Large intestine (tissue), 3 donors: ENCODE data around the gene KRAS. TPM values are rescaled to one million over a fixed set of nuclear protein-coding genes. Genes with fewer than 3 reads are reported as not detected.
A peak's percentile ranks its signal among the peaks of the same experiment; 100 is the strongest.

ENCODE experiments used
- DNase-seq, 2 donors: peaks; one replicate each; pipeline versions ENCODE4 v3.0.0 to v3.0.0-alpha.2; 2013
- H3K27ac ChIP-seq: one replicate; pipeline ENCODE4 v1.5.1; 2013; ENCODE audit warnings: low read length
- H3K27me3 ChIP-seq: 2 replicates; pipeline ENCODE4 v1.6.1; 2013; ENCODE audit warnings: low read length; ENCODE audit not compliant: control insufficient read depth, insufficient read depth
- H3K36me3 ChIP-seq: 2 replicates; pipeline ENCODE4 v1.6.1; 2013; ENCODE audit warnings: low read length; ENCODE audit not compliant: control insufficient read depth, insufficient read depth
- H3K4me1 ChIP-seq: one replicate; pipeline ENCODE4 v1.6.1; 2013; ENCODE audit warnings: low read length; ENCODE audit not compliant: control insufficient read depth, insufficient read depth
- H3K4me3 ChIP-seq: one replicate; pipeline ENCODE4 v1.5.1; 2013; ENCODE audit warnings: low read length
- H3K9me3 ChIP-seq: one replicate; pipeline ENCODE4 v1.6.1; 2013; ENCODE audit warnings: mild to moderate bottlenecking, low read depth, low read length, moderate library complexity; ENCODE audit not compliant: control insufficient read depth
- WGBS: methylation state at CpG from one replicate; pipeline ENCODE4 v1.1.5; 2013; ENCODE audit warnings: low lambda C conversion rate; ENCODE audit not compliant: insufficient coverage; 5-methylcytosine and 5-hydroxymethylcytosine counted together
- polyA plus RNA-seq: library from polyadenylated mRNA; unstranded; fragments of 120-200 nt; gene quantifications from one replicate; pipeline ENCODE4 v1.2.1, GENCODE V29; 2013

KRAS gene
- polyA plus RNA-seq, 1 donor: 37.3 TPM

DNA sequence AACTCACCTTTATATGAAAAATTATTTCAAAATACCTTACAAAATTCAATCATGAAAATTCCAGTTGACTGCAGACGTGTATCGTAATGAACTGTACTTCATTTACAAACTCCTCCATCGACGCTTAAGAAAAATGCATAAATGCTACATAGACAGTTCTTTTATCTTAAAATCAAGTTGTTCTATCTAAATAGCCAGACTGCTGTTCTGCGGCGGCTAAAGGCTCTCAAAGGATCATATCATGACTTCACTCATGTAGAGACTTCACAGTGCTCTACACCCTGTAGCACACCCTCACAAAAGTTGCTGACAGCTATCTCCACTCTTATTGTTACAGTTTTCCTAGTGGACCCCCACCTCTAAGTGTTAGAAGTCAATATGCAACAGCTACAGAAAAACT, 5.2 kb downstream of the KRAS start:
- no peak overlapping the region for H3K4me3 ChIP-seq
- 93% methylated on average over 3 of the region's 6 CpGs for WGBS
- peaks cover 6% of the 10 kb centered on the region for H3K4me1 ChIP-seq
- DNase-seq: no peak
- H3K9me3 ChIP-seq: no peaks in the 10 kb centered on the region
- H3K27me3 ChIP-seq: no peaks in the 10 kb centered on the region
- H3K27ac ChIP-seq: no peak overlapping the region
- H3K36me3 ChIP-seq: peaks cover 7% of the 10 kb centered on the region

DNA sequence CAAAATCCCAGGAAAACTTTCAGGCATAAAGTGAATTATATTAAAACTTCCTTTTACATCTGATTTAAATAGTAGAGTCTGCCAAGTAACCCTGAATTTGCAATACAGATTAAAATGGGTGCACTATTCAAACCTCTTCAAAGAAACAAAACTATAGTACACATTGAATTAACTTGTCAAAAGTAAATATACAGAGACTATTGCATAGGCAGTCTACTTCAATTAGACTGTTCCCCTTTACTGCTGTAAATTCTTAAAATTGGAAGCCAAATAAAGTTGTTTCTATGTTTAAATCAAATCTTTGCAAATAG, 7.1 kb downstream of the KRAS start:
- Histone ChIP-seq H3K36me3 (peaks cover 7% of the 10 kb centered on the region), H3K4me1 (peaks cover 6% of the 10 kb centered on the region), H3K27me3 (no peaks in the 10 kb centered on the region), H3K9me3 (no peaks in the 10 kb centered on the region), H3K27ac (peak overlapping the region; percentile 95), H3K4me3 (no peak overlapping the region)
- no peak for DNase-seq

DNA sequence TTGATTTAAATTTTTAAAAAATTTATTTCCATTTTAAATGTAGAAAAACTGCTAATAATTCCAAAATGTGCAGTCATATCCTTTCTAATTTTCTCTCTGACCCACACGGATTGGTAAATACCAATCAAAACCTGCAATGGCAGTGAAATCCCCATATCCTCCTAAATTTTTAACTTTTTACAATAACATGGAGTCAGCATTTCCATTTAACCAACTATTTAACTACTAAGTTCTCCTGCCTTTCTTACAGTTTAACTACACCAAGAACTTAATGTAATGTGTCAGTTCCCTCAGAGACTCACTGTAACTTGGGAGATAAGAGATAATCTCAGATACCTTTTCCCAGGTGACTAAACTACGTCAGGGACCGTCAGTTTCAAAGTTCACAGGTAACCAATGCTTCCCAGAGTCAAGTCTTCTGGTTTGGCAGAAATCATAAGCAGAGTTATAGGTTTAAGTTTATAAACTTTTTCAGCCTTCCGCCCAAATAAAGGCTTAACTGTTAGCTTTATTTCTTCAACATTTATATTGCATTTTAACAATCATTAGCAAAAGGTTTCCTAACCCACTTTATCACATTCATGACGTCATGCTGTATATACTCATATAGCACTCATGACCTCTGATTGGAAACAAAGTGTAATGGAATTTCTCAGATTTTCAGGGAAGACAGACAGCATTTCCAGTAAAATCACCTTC, 7.6 kb downstream of the KRAS start:
- peak; percentile 80 to 93 for DNase-seq
- H3K4me3 ChIP-seq: no peak overlapping the region
- no CpG with 5 or more reads among the region's 5 CpGs for WGBS
- H3K36me3 ChIP-seq: peaks cover 7% of the 10 kb centered on the region
- H3K9me3 ChIP-seq: no peaks in the 10 kb centered on the region
- H3K27ac ChIP-seq: peak overlapping the region; percentile 95
- no peaks in the 10 kb centered on the region for H3K27me3 ChIP-seq
- H3K4me1 ChIP-seq: peaks cover 6% of the 10 kb centered on the region

DNA sequence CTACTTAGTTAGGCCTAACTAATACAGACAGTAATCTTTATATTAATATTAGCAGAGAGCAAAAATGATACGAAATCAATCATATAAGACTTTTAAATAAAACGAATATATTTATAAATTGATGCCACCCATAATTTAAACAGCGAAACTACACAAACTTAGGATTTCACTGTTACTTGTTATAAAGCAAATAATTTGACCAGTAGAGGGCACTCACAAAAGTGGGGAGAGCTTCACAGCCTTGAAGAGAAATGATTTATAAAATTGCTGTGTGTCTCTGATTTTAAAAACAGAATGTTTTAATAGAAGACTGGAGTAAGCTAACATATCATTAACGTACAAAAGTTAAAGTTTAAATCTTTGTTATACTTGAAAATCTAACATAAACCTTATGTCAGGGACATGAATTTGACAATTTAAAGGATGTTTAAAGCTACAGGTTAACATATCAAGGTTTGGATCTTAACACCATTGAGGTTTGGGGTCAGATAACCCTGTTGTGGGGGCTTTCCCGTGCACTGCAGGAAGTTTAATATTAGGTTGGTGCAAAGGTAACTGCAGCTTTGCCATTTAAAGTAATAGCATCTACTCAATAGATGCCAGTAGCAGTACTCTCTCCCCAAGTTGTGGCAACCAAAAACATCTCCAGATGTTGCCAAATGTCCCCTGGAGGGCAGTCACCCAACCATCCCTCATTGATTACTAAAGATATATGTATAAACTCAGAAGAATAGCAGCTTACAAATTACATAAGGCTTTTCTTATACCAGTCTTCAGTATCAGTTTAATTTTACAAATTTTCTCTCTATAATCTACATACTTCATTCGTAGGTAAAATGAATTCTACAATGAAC, 9.3 kb downstream of the KRAS start:
- WGBS: 94% methylated on average over 2 of the region's 6 CpGs
- Histone ChIP-seq H3K4me3 (no peak overlapping the region), H3K9me3 (no peaks in the 10 kb centered on the region), H3K27me3 (no peaks in the 10 kb centered on the region), H3K27ac (no peak overlapping the region), H3K4me1 (peaks cover 6% of the 10 kb centered on the region), H3K36me3 (peaks cover 11% of the 10 kb centered on the region)
- peak in 1 of 2 donors; percentile 29 for DNase-seq

DNA sequence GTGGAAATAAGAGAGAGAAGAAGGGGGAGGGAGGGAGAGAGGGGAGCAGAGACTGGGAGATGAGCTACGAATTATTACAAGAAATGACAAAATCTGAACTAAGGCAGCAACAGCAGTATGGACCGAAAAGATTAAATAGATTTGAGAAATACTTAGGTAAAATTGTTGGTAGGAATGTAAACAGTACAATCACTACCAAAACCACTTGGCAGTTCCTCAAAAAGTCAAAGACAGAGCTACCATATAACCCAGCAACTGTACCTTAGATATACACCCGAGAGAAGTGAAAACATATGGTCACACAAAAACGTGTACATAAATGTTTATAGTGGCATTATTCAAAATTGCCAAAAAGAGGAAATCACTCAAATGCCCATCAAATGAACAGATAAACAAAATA, 14.1 kb downstream of the KRAS start:
- no peaks in the 10 kb centered on the region for H3K27me3 ChIP-seq
- WGBS: 100% methylated on average over 1 of the region's 4 CpGs
- H3K4me3 ChIP-seq: no peak overlapping the region
- peaks cover 13% of the 10 kb centered on the region for H3K36me3 ChIP-seq
- DNase-seq: no peak
- no peak overlapping the region for H3K27ac ChIP-seq
- H3K4me1 ChIP-seq: no peaks in the 10 kb centered on the region
- no peaks in the 10 kb centered on the region for H3K9me3 ChIP-seq

DNA sequence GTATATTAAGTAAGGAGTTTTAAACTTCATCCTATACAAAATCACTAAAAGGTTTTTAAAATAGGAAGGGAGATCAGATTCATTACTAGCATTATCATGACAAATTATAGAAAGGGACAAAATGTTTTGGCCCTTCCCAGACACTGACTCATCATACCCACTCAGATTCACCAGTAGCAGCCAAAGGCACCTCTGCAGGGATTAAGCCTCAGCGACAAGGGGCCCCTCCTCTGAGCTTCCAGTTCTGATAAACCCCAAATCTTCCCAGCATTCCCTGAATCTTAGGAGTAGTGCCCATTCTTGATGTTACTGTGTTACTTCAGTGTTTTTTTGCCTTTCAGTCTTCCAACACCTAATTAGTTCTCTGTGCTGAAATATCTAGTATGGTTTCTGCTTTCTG, 14.5 kb downstream of the KRAS start:
- Histone ChIP-seq H3K27ac (no peak overlapping the region), H3K4me1 (no peaks in the 10 kb centered on the region), H3K4me3 (no peak overlapping the region), H3K27me3 (no peaks in the 10 kb centered on the region), H3K36me3 (peaks cover 13% of the 10 kb centered on the region), H3K9me3 (no peaks in the 10 kb centered on the region)
- DNase-seq: no peak
- WGBS: no CpG with 5 or more reads among the region's 1 CpG

DNA sequence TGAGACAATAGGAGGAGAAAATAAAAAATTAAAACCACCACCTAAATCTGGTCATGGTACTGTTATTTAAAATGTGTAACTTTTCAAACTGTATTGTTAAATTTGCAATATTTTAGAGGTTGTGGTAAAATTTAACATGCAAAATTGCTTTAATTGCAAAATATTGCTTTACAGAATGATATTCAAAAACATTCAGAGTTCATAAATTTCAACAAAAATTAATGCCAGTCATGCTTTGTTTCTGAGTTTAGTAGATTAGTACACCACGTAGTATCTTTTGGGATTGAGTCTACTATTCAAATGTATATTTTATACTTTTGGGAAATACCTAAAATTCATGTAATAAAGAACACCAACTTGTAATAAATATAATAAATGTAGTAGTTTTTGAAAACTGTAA, 37.4 kb downstream of the KRAS start:
- no peaks in the 10 kb centered on the region for H3K9me3 ChIP-seq
- no peaks in the 10 kb centered on the region for H3K4me1 ChIP-seq
- H3K4me3 ChIP-seq: no peak overlapping the region
- no peak for DNase-seq
- peaks cover 11% of the 10 kb centered on the region for H3K36me3 ChIP-seq
- no peak overlapping the region for H3K27ac ChIP-seq
- 100% methylated on average over 1 of the region's 1 CpG for WGBS
- H3K27me3 ChIP-seq: no peaks in the 10 kb centered on the region

DNA sequence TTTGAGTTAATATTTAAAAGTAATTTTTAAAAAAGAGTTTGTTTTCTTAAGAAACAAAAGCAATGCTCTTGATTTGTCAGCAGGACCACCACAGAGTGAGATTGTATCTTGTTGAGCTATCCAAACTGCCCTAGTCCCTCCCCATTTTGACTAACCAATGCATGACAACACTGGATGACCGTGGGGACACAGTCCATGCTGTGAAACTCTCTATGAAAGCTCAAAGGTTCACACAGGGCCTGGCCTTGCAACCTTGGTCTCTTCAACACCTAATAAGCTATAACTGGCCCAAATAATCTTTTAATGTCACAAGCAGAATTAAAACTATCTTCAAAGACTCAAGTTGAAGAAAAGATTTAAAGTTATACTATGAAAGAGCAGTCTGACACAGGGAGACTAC, 42.2 kb downstream of the KRAS start:
- WGBS: no CpG with 5 or more reads among the region's 1 CpG
- H3K4me1 ChIP-seq: peaks cover 4% of the 10 kb centered on the region
- no peaks in the 10 kb centered on the region for H3K27me3 ChIP-seq
- no peaks in the 10 kb centered on the region for H3K9me3 ChIP-seq
- DNase-seq: peak; percentile 60 to 66
- peaks cover 6% of the 10 kb centered on the region for H3K36me3 ChIP-seq
- peak overlapping the region; percentile 38 for H3K27ac ChIP-seq
- H3K4me3 ChIP-seq: no peak overlapping the region

DNA sequence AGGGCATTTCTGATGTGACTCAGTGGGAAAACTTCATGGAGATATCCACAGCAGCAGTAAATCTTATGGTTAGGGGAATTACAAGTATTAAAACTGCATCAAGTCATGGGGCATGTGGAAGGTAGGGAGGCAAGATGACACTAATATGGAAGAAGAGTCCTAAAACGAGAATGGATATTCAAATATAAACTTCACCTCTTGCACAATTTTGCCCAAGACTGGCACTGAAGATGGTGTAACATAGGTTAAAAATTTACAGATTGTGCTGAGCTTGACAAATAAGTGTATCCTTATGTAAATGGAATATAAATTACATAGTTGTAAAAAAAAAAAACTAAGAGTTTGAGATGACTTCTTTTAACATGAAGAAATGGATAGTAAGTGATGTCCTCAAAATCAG, 42.9 kb downstream of the KRAS start:
- peaks cover 4% of the 10 kb centered on the region for H3K4me1 ChIP-seq
- no CpG with 5 or more reads among the region's 1 CpG for WGBS
- H3K4me3 ChIP-seq: no peak overlapping the region
- H3K36me3 ChIP-seq: peaks cover 6% of the 10 kb centered on the region
- H3K27me3 ChIP-seq: no peaks in the 10 kb centered on the region
- DNase-seq: no peak
- no peaks in the 10 kb centered on the region for H3K9me3 ChIP-seq
- H3K27ac ChIP-seq: peak overlapping the region; percentile 38

DNA sequence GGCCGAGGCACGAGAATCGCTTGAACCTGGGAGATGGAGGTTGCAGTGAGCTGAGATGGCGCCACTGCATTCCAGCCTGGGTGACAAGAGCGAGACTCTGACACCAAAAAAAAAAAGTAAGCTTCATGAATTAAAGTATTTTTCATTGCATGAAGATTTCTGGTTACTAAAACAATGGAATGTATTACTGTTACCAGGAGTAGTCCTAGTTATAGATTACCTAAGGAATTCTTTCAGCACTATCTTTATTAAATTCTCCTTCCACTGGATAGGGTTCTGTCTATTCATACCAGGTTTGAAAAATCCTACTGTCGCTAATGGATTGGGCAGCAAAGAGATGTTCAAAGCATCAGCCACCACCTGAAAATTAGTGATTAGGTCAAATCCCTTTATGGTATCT, 43.3 kb downstream of the KRAS start:
- Histone ChIP-seq H3K27me3 (no peaks in the 10 kb centered on the region), H3K4me1 (peaks cover 5% of the 10 kb centered on the region), H3K9me3 (no peaks in the 10 kb centered on the region), H3K4me3 (no peak overlapping the region), H3K27ac (peak overlapping the region; percentile 8), H3K36me3 (peaks cover 3% of the 10 kb centered on the region)
- no CpG with 5 or more reads among the region's 6 CpGs for WGBS
- no peak for DNase-seq

DNA sequence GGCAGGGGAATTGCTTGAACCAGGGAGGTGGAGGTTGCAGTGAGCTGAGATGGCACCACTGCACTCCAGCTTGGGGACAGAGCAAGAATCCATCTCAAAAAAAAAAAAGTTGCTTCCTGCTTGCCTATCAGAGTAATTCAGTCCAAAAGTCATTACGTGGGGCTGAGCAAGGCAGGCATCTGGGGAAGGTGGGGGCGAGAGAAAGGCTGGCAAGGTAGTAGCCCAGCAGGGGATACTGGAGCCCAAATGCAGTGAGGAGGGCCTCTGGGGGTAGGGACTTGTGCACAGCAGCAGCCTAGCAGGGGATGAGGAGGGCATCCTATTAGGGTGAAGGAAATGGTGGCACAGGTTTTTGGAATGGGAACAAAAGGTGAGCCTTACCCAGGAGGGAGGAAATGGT, 48.6 kb downstream of the KRAS start:
- Histone ChIP-seq H3K4me1 (peaks cover 5% of the 10 kb centered on the region), H3K4me3 (no peak overlapping the region), H3K27ac (no peak overlapping the region), H3K9me3 (no peaks in the 10 kb centered on the region), H3K36me3 (no peaks in the 10 kb centered on the region), H3K27me3 (no peaks in the 10 kb centered on the region)
- DNase-seq: peak; percentile 14 to 59
- WGBS: no CpG with 5 or more reads among the region's 2 CpGs
